Keratinocyte (primary cell): ENCODE results near the gene C9orf43.

Experiments
- CTCF ChIP-seq, 3 experiments: IDR thresholded peaks in 1 of 3; conservative IDR thresholded peaks in 1 of 3; optimal IDR thresholded peaks in 1 of 3; 2 replicates in 2 of 3; 3 replicates in 1 of 3; pipeline versions ENCODE3 to v1.5.1; 2011; ENCODE audit warnings: low read length in 3 of 3, mild to moderate bottlenecking in 3 of 3, moderate library complexity in 2 of 3, control low read depth in 1 of 3, inconsistent platforms in 1 of 3; ENCODE audit not compliant: insufficient read depth in 2 of 3; ENCODE audit errors: extremely low read depth in 1 of 3
- EZH2 ChIP-seq: IDR thresholded peaks from one replicate; pipeline ENCODE4 v1.6.1; 2012; ENCODE audit warnings: inconsistent platforms, mild to moderate bottlenecking, low read length, moderate library complexity

- TF ChIP-seq CTCF (optimal IDR thresholded peaks at IDR 0.05 in 1 of 3, IDR thresholded peaks at IDR 0.05 in 1 of 3, conservative IDR thresholded peaks at IDR 0.05 in 1 of 3; ENCODE audit: extremely low read depth in 1 of 3, insufficient read depth in 2 of 3, low read length in 3 of 3) (no peak), EZH2 (no peak)
Observed at GRCh38 chr9:113461943-113462342, 51.4 kb downstream of the C9orf43 start.
